HG03066 (cell line): Measurements from ENCODE around the gene TTLL11.
"Not testable (repeated sequence)": the region's sequence is repeated elsewhere in the genome, so short reads cannot be mapped to it uniquely, and the experiment has no call there.

Experiments
- ATAC-seq: cut with Tn5 transposase; IDR thresholded peaks from one replicate; pipeline ENCODE4 v1.9.1; 2021; ENCODE audit warnings: low read depth; ENCODE audit not compliant: unreplicated experiment

Gene TTLL11

GRCh38 chr9:122087406-122088200, 5.5 kb downstream of the TTLL11 start:
- no peak for ATAC-seq

- no peak for ATAC-seq
These were observed 6.2 kb downstream of the TTLL11 start for GRCh38 chr9:122086873-122087272.

- ATAC-seq = no peak
These were observed 7.8 kb downstream of the TTLL11 start for GRCh38 chr9:122085260-122085659.

- no peak for ATAC-seq
These were observed 9.0 kb downstream of the TTLL11 start for GRCh38 chr9:122084026-122084675.

GRCh38 chr9:122080986-122081385, 12.1 kb downstream of the TTLL11 start:
- ATAC-seq = no peak

- ATAC-seq = no peak
These were observed 14.6 kb downstream of the TTLL11 start for GRCh38 chr9:122078557-122078956.

GRCh38 chr9:122076773-122077172, 16.3 kb downstream of the TTLL11 start:
- no peak for ATAC-seq

- ATAC-seq = no peak
These were observed 17.0 kb downstream of the TTLL11 start for GRCh38 chr9:122076117-122076516.

- no peak for ATAC-seq
These were observed 17.7 kb downstream of the TTLL11 start for GRCh38 chr9:122075135-122076030.

GRCh38 chr9:122071715-122072114, 21.4 kb downstream of the TTLL11 start:
- ATAC-seq = no peak

GRCh38 chr9:122070728-122071515, 22.2 kb downstream of the TTLL11 start:
- ATAC-seq = no peak

- ATAC-seq = not testable (repeated sequence)
These were observed 26.4 kb downstream of the TTLL11 start for GRCh38 chr9:122066680-122067079.

- ATAC-seq = no peak
These were observed 27.0 kb downstream of the TTLL11 start for GRCh38 chr9:122065923-122066629.

- no peak for ATAC-seq
These were observed 32.6 kb downstream of the TTLL11 start for GRCh38 chr9:122060481-122060880.

GRCh38 chr9:122059955-122060324, 33.2 kb downstream of the TTLL11 start:
- ATAC-seq = no peak

- no peak for ATAC-seq
These were observed 33.7 kb downstream of the TTLL11 start for GRCh38 chr9:122059214-122059954.

GRCh38 chr9:122058709-122059108, 34.4 kb downstream of the TTLL11 start:
- ATAC-seq = no peak

GRCh38 chr9:122058051-122058450, 35.1 kb downstream of the TTLL11 start:
- no peak for ATAC-seq

GRCh38 chr9:122057211-122057610, 35.9 kb downstream of the TTLL11 start:
- no peak for ATAC-seq
